GM18498 (cell line): ENCODE measurements around the gene TMEM53.

Experiments used
- ATAC-seq: cut with Tn5 transposase; IDR thresholded peaks from one replicate; pipeline ENCODE4 v1.9.1; 2021; ENCODE audit warnings: mild to moderate bottlenecking, moderate library complexity; ENCODE audit not compliant: unreplicated experiment

Gene TMEM53

GRCh38 chr1:44674113-44675000 lies at the start of gene TMEM53, which contains the start of gene ARMH1:
Gene TMEM53, minus strand, starts transcription at chr1:44674481. Its CDS starts 90 bp downstream, at chr1:44674391.
Gene ARMH1, plus strand, starts transcription at chr1:44674714. Its CDS starts 14,984 bp downstream, at chr1:44689698.
- ATAC-seq: peak; percentile 90

GRCh38 chr1:44723496-44724295 lies 49.4 kb upstream of the TMEM53 start:
- ATAC-seq: no peak

- ATAC-seq: no peak
These were observed 48.8 kb upstream of the TMEM53 start for GRCh38 chr1:44723064-44723463.

- ATAC-seq: peak; percentile 79
These were observed 47.4 kb upstream of the TMEM53 start for GRCh38 chr1:44721485-44722361.

- no peak for ATAC-seq
These were observed 46.0 kb upstream of the TMEM53 start for GRCh38 chr1:44720281-44720680.

GRCh38 chr1:44719318-44719717 lies 45.0 kb upstream of the TMEM53 start:
- no peak for ATAC-seq

GRCh38 chr1:44718091-44718490 lies 43.8 kb upstream of the TMEM53 start:
- ATAC-seq: no peak

- ATAC-seq: no peak
These were observed 43.4 kb upstream of the TMEM53 start for GRCh38 chr1:44717653-44718052.

- no peak for ATAC-seq
These were observed 42.9 kb upstream of the TMEM53 start for GRCh38 chr1:44717156-44717555.

- ATAC-seq: no peak
These were observed 40.8 kb upstream of the TMEM53 start for GRCh38 chr1:44714944-44715571.

GRCh38 chr1:44714532-44714931 lies 40.3 kb upstream of the TMEM53 start:
- ATAC-seq: no peak

GRCh38 chr1:44713321-44713781 lies 39.1 kb upstream of the TMEM53 start:
- ATAC-seq: no peak

- ATAC-seq: no peak
These were observed 33.9 kb upstream of the TMEM53 start for GRCh38 chr1:44707959-44708831.

GRCh38 chr1:44707112-44707881 lies 33.0 kb upstream of the TMEM53 start:
- ATAC-seq: no peak

GRCh38 chr1:44705938-44706337 lies 31.7 kb upstream of the TMEM53 start:
- ATAC-seq: no peak

GRCh38 chr1:44705470-44705869 lies 31.2 kb upstream of the TMEM53 start:
- no peak for ATAC-seq

GRCh38 chr1:44701141-44701573 lies 26.9 kb upstream of the TMEM53 start:
- no peak for ATAC-seq

GRCh38 chr1:44700573-44700972 lies 26.3 kb upstream of the TMEM53 start:
- no peak for ATAC-seq
